GM18909 (cell line): ENCODE measurements around the gene SRCIN1.

Source experiments
- ATAC-seq: cut with Tn5 transposase; IDR thresholded peaks from one replicate; pipeline ENCODE4 v1.9.1; 2021; ENCODE audit warnings: mild to moderate bottlenecking; ENCODE audit not compliant: unreplicated experiment, poor library complexity

Gene SRCIN1

GRCh38 chr17:38566666-38567031, 39.1 kb downstream of the SRCIN1 start:
- no peak for ATAC-seq

- ATAC-seq, result no peak
Measured at GRCh38 chr17:38565853-38566665, 39.7 kb downstream of the SRCIN1 start.

GRCh38 chr17:38564869-38565268, 40.9 kb downstream of the SRCIN1 start:
- no peak for ATAC-seq

GRCh38 chr17:38564254-38564837, 41.4 kb downstream of the SRCIN1 start:
- ATAC-seq, result no peak

GRCh38 chr17:38563362-38564253, 42.1 kb downstream of the SRCIN1 start:
- ATAC-seq, result no peak

GRCh38 chr17:38562903-38563302, 42.8 kb downstream of the SRCIN1 start:
- no peak for ATAC-seq

GRCh38 chr17:38562215-38562569, 43.6 kb downstream of the SRCIN1 start:
- no peak for ATAC-seq

GRCh38 chr17:38561416-38562214, 44.1 kb downstream of the SRCIN1 start:
- no peak for ATAC-seq

GRCh38 chr17:38560503-38561318, 45.0 kb downstream of the SRCIN1 start:
- ATAC-seq, result no peak

GRCh38 chr17:38559880-38560230, 45.9 kb downstream of the SRCIN1 start:
- ATAC-seq, result no peak

- ATAC-seq, result peak; percentile 67
Measured at GRCh38 chr17:38559051-38559879, 46.5 kb downstream of the SRCIN1 start.

GRCh38 chr17:38558728-38559050, 47.1 kb downstream of the SRCIN1 start:
- ATAC-seq, result no peak

GRCh38 chr17:38557836-38558727, 47.7 kb downstream of the SRCIN1 start:
- peak; percentile 78 for ATAC-seq

- ATAC-seq, result no peak
Measured at GRCh38 chr17:38557396-38557795, 48.4 kb downstream of the SRCIN1 start.

- no peak for ATAC-seq
Measured at GRCh38 chr17:38556239-38556638, 49.5 kb downstream of the SRCIN1 start.

GRCh38 chr17:38554430-38555350, 51.1 kb downstream of the SRCIN1 start:
- no peak for ATAC-seq

GRCh38 chr17:38552343-38552742, 53.4 kb downstream of the SRCIN1 start:
- ATAC-seq, result no peak
